Endothelial cell of umbilical vein (primary cell): ENCODE measurements around the gene CGB8. TPM values are rescaled to one million over a fixed set of nuclear protein-coding genes. Genes with fewer than 3 reads are reported as not detected.

Source experiments
- BruUV-seq: library from RNA; stranded (reverse); fragments of 400-500 nt; replicated peaks from 2 replicates; lab custom pipeline; 2021; lab: Mats Ljungman, UMichigan
- CTCF ChIA-PET: fragments of 300-600, 350-600 bp; sonication (Branson Sonifier 250); formaldehyde crosslinking; loops from one replicate; lab custom pipeline; 2021; ENCODE audit warnings: antibody characterized with exemption, inconsistent platforms; lab: Charles Lee
- POLR2A ChIA-PET: fragments of 300-600, 350-600 bp; sonication (Branson Sonifier 250); formaldehyde crosslinking; loops from one replicate; lab custom pipeline; 2021; ENCODE audit warnings: antibody characterized with exemption, inconsistent platforms; lab: Charles Lee
- DNase-seq: peaks from one replicate; pipeline ENCODE4 v3.0.0-alpha.2; 2011; ENCODE audit warnings: low read depth, low spot score
- FAIRE-seq: peaks from 2 replicates; lab custom pipeline; 2011; peaks lifted over from hg19 to GRCh38; lab: Jason Lieb, UNC
- H2AFZ ChIP-seq: 2 replicates; pipeline ENCODE4 v1.6.0; 2012; ENCODE audit warnings: low read depth, low read length, control low read depth, inconsistent platforms
- H3K27ac ChIP-seq: 2 replicates; pipeline ENCODE4 v1.5.1; 2011; ENCODE audit warnings: low read depth, mild to moderate bottlenecking, control low read depth, low read length, moderate library complexity; ENCODE audit not compliant: insufficient read depth
- H3K27me3 ChIP-seq, 2 experiments: 2 replicates each; pipeline versions ENCODE4 v1.6.0 to v1.6.1; 2011; ENCODE audit warnings: low read length in 2 of 2, mixed read lengths in 1 of 2; ENCODE audit not compliant: control insufficient read depth in 2 of 2, insufficient read depth in 2 of 2
- H3K36me3 ChIP-seq, 2 experiments: 2 replicates in 1 of 2; 3 replicates in 1 of 2; pipeline ENCODE4 v1.5.1; 2011; ENCODE audit warnings: low read length in 2 of 2, mild to moderate bottlenecking in 1 of 2, moderate library complexity in 1 of 2; ENCODE audit not compliant: control insufficient read depth in 2 of 2, insufficient read depth in 2 of 2; ENCODE audit errors: extremely low read depth in 1 of 2
- H3K4me1 ChIP-seq: 3 replicates; pipeline ENCODE4 v1.5.1; 2011; ENCODE audit warnings: mild to moderate bottlenecking, low read length; ENCODE audit not compliant: control insufficient read depth, insufficient read depth; ENCODE audit errors: extremely low read depth
- H3K4me2 ChIP-seq: 2 replicates; pipeline ENCODE4 v1.6.1; 2011; ENCODE audit warnings: low read length, control low read depth, mixed read lengths; ENCODE audit not compliant: insufficient read depth
- H3K4me3 ChIP-seq, 3 experiments: fragments of 200-600 bp in 1 of 3; sonication (generic), shearing (Covaris generic) in 1 of 3; replicated peaks in 1 of 3; 2 replicates each; pipeline ENCODE4 v1.5.1; 2011 to 2016; ENCODE audit warnings: control low read depth in 3 of 3, low read length in 3 of 3, mild to moderate bottlenecking in 2 of 3, inconsistent platforms in 1 of 3, low read depth in 1 of 3, moderate library complexity in 1 of 3; ENCODE audit not compliant: insufficient read depth in 1 of 3
- H3K79me2 ChIP-seq: 2 replicates; pipeline ENCODE4 v1.6.0; 2012; ENCODE audit warnings: low read length, inconsistent platforms; ENCODE audit not compliant: control insufficient read depth, insufficient read depth
- H3K9ac ChIP-seq: replicated peaks from 2 replicates; pipeline ENCODE3; 2011; ENCODE audit warnings: low read length, control low read depth; ENCODE audit not compliant: insufficient read depth; ENCODE audit errors: extremely low read depth
- H3K9me1 ChIP-seq: replicated peaks from 3 replicates; pipeline ENCODE4 v1.6.0; 2011; ENCODE audit warnings: mild to moderate bottlenecking, low read length; ENCODE audit not compliant: control insufficient read depth, insufficient read depth; ENCODE audit errors: extremely low read depth
- H3K9me3 ChIP-seq: replicated peaks from 2 replicates; pipeline ENCODE4 v1.5.1; 2012; ENCODE audit warnings: low read length, inconsistent platforms; ENCODE audit not compliant: control insufficient read depth, insufficient read depth
- H4K20me1 ChIP-seq: replicated peaks from 2 replicates; pipeline ENCODE3; 2011; ENCODE audit warnings: mild to moderate bottlenecking, low read length; ENCODE audit not compliant: control insufficient read depth, insufficient read depth; ENCODE audit errors: extremely low read depth
- CTCF ChIP-seq, 2 donors: IDR thresholded peaks; 1 replicate in 1 of 2; 2 replicates in 1 of 2; pipeline ENCODE4 v1.5.1; 2011; ENCODE audit warnings: low read length in 2 of 2, mild to moderate bottlenecking in 2 of 2, moderate library complexity in 2 of 2, control low read depth in 1 of 2, inconsistent platforms in 1 of 2, low read depth in 1 of 2; ENCODE audit not compliant: insufficient read depth in 1 of 2; ENCODE audit errors: extremely low read depth in 1 of 2
- EZH2 ChIP-seq: IDR thresholded peaks from 2 replicates; pipeline ENCODE4 v1.6.1; 2012; ENCODE audit warnings: borderline replicate concordance, low read depth, mild to moderate bottlenecking, moderate library complexity, low read length, inconsistent platforms; ENCODE audit not compliant: severe bottlenecking
- FOS ChIP-seq: IDR thresholded peaks from 2 replicates; pipeline ENCODE4 v1.6.1; 2011; ENCODE audit warnings: mild to moderate bottlenecking, low read length, moderate library complexity, borderline replicate concordance; ENCODE audit not compliant: insufficient read depth
- GATA2 ChIP-seq: IDR thresholded peaks from 2 replicates; pipeline ENCODE4 v1.7.0; 2011; ENCODE audit warnings: low read depth, mild to moderate bottlenecking, moderate library complexity, mixed read lengths, low read length; ENCODE audit not compliant: insufficient read length, insufficient read depth
- JUN ChIP-seq: IDR thresholded peaks from 2 replicates; pipeline ENCODE4 v1.6.1; 2011; ENCODE audit warnings: borderline replicate concordance, low read depth; ENCODE audit not compliant: insufficient read length, insufficient read depth
- MAX ChIP-seq: IDR thresholded peaks from 2 replicates; pipeline ENCODE4 v1.6.1; 2011; ENCODE audit not compliant: insufficient read depth, insufficient read length
- MYC ChIP-seq: IDR thresholded peaks from one replicate; pipeline ENCODE4 v1.6.1; 2011; ENCODE audit warnings: mild to moderate bottlenecking, low read depth, low read length
- POLR2A ChIP-seq: IDR thresholded peaks from 2 replicates; pipeline ENCODE4 v1.6.1; 2012; ENCODE audit warnings: low read depth, mild to moderate bottlenecking, control low read depth, low read length
- POLR2AphosphoS5 ChIP-seq: IDR thresholded peaks from 2 replicates; pipeline ENCODE4 v1.6.1; 2012; ENCODE audit warnings: low read depth, mild to moderate bottlenecking, control low read depth, low read length, moderate library complexity; ENCODE audit not compliant: insufficient read depth
- dilution Hi-C: fragments of 300-500 bp; cut with MboI; formaldehyde crosslinking; loops from one replicate; pipeline ENCODE4 v1.15.0; 2019; ENCODE audit warnings: low sequenced_read_pairs; ENCODE audit not compliant: extremely low pct_ligation_motif_present
- intact Hi-C: fragments of 100-400 bp; cut with micrococcal nuclease; formaldehyde crosslinking; loops from one replicate; pipeline ENCODE4 v1.10.0; 2022
- polyA plus RNA-seq, 4 experiments: library from polyadenylated mRNA; depleted of rRNA in 3 of 4; stranded (reverse) in 3 of 4; unstranded in 1 of 4; fragments of >200 nt; gene quantifications; 2 replicates each; pipeline versions ENCODE4 v1.2.1 to v1.2.3, GENCODE V29; 2011 to 2012; ENCODE audit warnings: missing spikeins in 1 of 4
- total RNA-seq: library from RNA; stranded (reverse); gene quantifications from 2 replicates; pipeline ENCODE4 v1.2.3, GENCODE V29; 2021

Gene CGB8
- total and polyA plus RNA-seq, 2 donors (not counting 3 experiments of a cell fraction or from before 2014, with no cell fraction given) = not detected

- no TSS peak for BruUV-seq
- no peaks in the 10 kb centered on the region for H4K20me1 ChIP-seq
- FAIRE-seq (no peak), DNase-seq (no peak)
- POLR2A ChIA-PET = no interaction called here
- TF ChIP-seq MAX = no peak
- no peak for TF ChIP-seq POLR2A
- no peak for TF ChIP-seq EZH2
- no peak for TF ChIP-seq FOS
- no peak for TF ChIP-seq MYC
- TF ChIP-seq POLR2AphosphoS5 = no peak
- TF ChIP-seq GATA2 = no peak
- no peak for TF ChIP-seq CTCF (IDR thresholded peaks at IDR 0.05; ENCODE audit: extremely low read depth in 1 of 2, insufficient read depth in 1 of 2, low read depth in 1 of 2, low read length in 2 of 2)
- TF ChIP-seq JUN = no peak
- H3K9me1 ChIP-seq = no peaks in the 10 kb centered on the region
- H3K27me3 ChIP-seq = no peaks in the 10 kb centered on the region
- no peaks in the 10 kb centered on the region for H3K79me2 ChIP-seq
- H3K9ac ChIP-seq = no peak overlapping the region
- no peaks in the 10 kb centered on the region for H3K9me3 ChIP-seq
- H3K4me3 ChIP-seq = no peak overlapping the region
- dilution Hi-C loops = no loop called here
- no peak overlapping the region for H3K4me2 ChIP-seq
- peaks cover 0 to 40% of the 10 kb centered on the region in 2 experiments for H3K36me3 ChIP-seq
- H3K27ac ChIP-seq = no peak overlapping the region
- CTCF ChIA-PET = interaction anchor here (7.2 kb wide), 1 partner anchor 11 kb away, joined by 59 read pairs; no protein-coding TSS in a partner anchor
- intact Hi-C loops = no loop called here
- H3K4me1 ChIP-seq = no peaks in the 10 kb centered on the region
- H2AFZ ChIP-seq = no peak overlapping the region
Observed at GRCh38 chr19:49011194-49011593, 37.7 kb downstream of the CGB8 start.
